HG03159 (cell line): ENCODE data around the gene ACOX3.
"Not testable (repeated sequence)": the region's sequence is repeated elsewhere in the genome, so short reads cannot be mapped to it uniquely, and the experiment has no call there.

Experiments used
- ATAC-seq: cut with Tn5 transposase; IDR thresholded peaks from one replicate; pipeline ENCODE4 v1.9.1; 2021; ENCODE audit warnings: mild to moderate bottlenecking, moderate library complexity; ENCODE audit not compliant: unreplicated experiment

Gene ACOX3

GRCh38 chr4:8440492-8441311, at the start of gene ACOX3, which contains the start of gene TRMT44:
TSS of gene ACOX3 (minus strand) at chr4:8440723. CDS start at chr4:8416521, 24,202 bp downstream.
TSS of gene TRMT44 (plus strand) at chr4:8440777. CDS start at chr4:8440823, 46 bp downstream.
- peak; percentile 90 for ATAC-seq

GRCh38 chr4:8488791-8489369, 48.4 kb upstream of the ACOX3 start:
- ATAC-seq: no peak

GRCh38 chr4:8486643-8487042, 46.1 kb upstream of the ACOX3 start:
- ATAC-seq: not testable (repeated sequence)

GRCh38 chr4:8480221-8480620, 39.7 kb upstream of the ACOX3 start:
- ATAC-seq: no peak

- ATAC-seq: no peak
Observed at GRCh38 chr4:8478801-8479744, 38.5 kb upstream of the ACOX3 start.

- no peak for ATAC-seq
Observed at GRCh38 chr4:8478371-8478770, 37.8 kb upstream of the ACOX3 start.

GRCh38 chr4:8477676-8478075, 37.2 kb upstream of the ACOX3 start:
- no peak for ATAC-seq

GRCh38 chr4:8477095-8477635, 36.6 kb upstream of the ACOX3 start:
- ATAC-seq: no peak

GRCh38 chr4:8475751-8476575, 35.4 kb upstream of the ACOX3 start:
- no peak for ATAC-seq

- ATAC-seq: no peak
Observed at GRCh38 chr4:8474856-8475255, 34.3 kb upstream of the ACOX3 start.

GRCh38 chr4:8473920-8474590, 33.5 kb upstream of the ACOX3 start:
- no peak for ATAC-seq

GRCh38 chr4:8473198-8473919, 32.8 kb upstream of the ACOX3 start:
- no peak for ATAC-seq

GRCh38 chr4:8472689-8473197, 32.2 kb upstream of the ACOX3 start:
- ATAC-seq: no peak

- ATAC-seq: no peak
Observed at GRCh38 chr4:8472158-8472688, 31.7 kb upstream of the ACOX3 start.

GRCh38 chr4:8471211-8471875, 30.8 kb upstream of the ACOX3 start:
- no peak for ATAC-seq

GRCh38 chr4:8470451-8471024, 30.0 kb upstream of the ACOX3 start:
- no peak for ATAC-seq

GRCh38 chr4:8469550-8469949, 29.0 kb upstream of the ACOX3 start:
- no peak for ATAC-seq
